HepG2 (cell line): Measurements from ENCODE around the gene RECK. TPM values are rescaled to one million over a fixed set of nuclear protein-coding genes. Genes with fewer than 3 reads are reported as not detected.

Experiments
- ATAC-seq: fragments of 200-7000 bp; cut with Tn5 transposase; 3 replicates; pipeline ENCODE4 v1.9.1; 2020; ENCODE audit warnings: mild to moderate bottlenecking, moderate library complexity
- BruUV-seq: library from RNA; stranded (reverse); fragments of 400-500 nt; replicated peaks from 2 replicates; lab custom pipeline; 2021; lab: Mats Ljungman, UMichigan
- CTCF ChIA-PET: fragments of 300-600 bp; formaldehyde crosslinking; extraction: SDS; loops from one replicate; lab custom pipeline; 2021; ENCODE audit warnings: low total read pairs, inconsistent platforms, low intra/inter-chr PET ratio; lab: Yijun Ruan, JAX
- POLR2A ChIA-PET: fragments of 350-600 bp; sonication (Branson Sonifier 250); formaldehyde crosslinking; loops from one replicate; lab custom pipeline; 2020; ENCODE audit warnings: antibody characterized with exemption, inconsistent platforms; lab: Yijun Ruan, JAX
- DNase-seq: peaks from one replicate; pipeline ENCODE4 v3.0.0-alpha.2; 2015; ENCODE audit warnings: low spot score
- FAIRE-seq: peaks from 3 replicates; lab custom pipeline; 2011; peaks lifted over from hg19 to GRCh38; lab: Jason Lieb, UNC
- H2AFZ ChIP-seq: one replicate; pipeline ENCODE4 v1.6.1; 2011; ENCODE audit warnings: low read length, inconsistent platforms
- H3K27ac ChIP-seq: fragments of 300-600 bp; 3 replicates; pipeline ENCODE4 v1.8.0; 2011; ENCODE audit warnings: mixed run types, mild to moderate bottlenecking, mixed read lengths, low read length, inconsistent platforms; ENCODE audit not compliant: insufficient read depth; ENCODE audit errors: extremely low read length
- H3K27me3 ChIP-seq, 2 experiments: fragments of 200-600 bp in 1 of 2; 2 replicates in 1 of 2; 3 replicates in 1 of 2; pipeline versions ENCODE4 v1.6.0 to v1.8.0; 2011; ENCODE audit warnings: low read length in 2 of 2, mild to moderate bottlenecking in 2 of 2, moderate library complexity in 2 of 2, inconsistent platforms in 1 of 2; ENCODE audit not compliant: insufficient read depth in 2 of 2, control insufficient read depth in 1 of 2
- H3K36me3 ChIP-seq, 2 experiments: fragments of 200-600 bp in 1 of 2; replicated peaks in 1 of 2; 2 replicates in 1 of 2; 3 replicates in 1 of 2; pipeline versions ENCODE4 v1.5.1 to v1.8.0; 2011; ENCODE audit warnings: low read length in 2 of 2, inconsistent platforms in 1 of 2; ENCODE audit not compliant: insufficient read depth in 2 of 2, control insufficient read depth in 1 of 2
- H3K4me1 ChIP-seq: 2 replicates; pipeline ENCODE4 v1.5.1; 2012; ENCODE audit warnings: low read length, inconsistent platforms; ENCODE audit not compliant: insufficient read depth
- H3K4me2 ChIP-seq: 2 replicates; pipeline ENCODE4 v1.6.0; 2011; ENCODE audit warnings: low read depth, low read length, inconsistent platforms
- H3K4me3 ChIP-seq, 3 experiments: fragments of 200-600 bp in 1 of 3; sonication (generic), shearing (Covaris generic) in 1 of 3; replicated peaks in 1 of 3; 2 replicates each; pipeline ENCODE4 v1.5.1; 2011 to 2016; ENCODE audit warnings: low read length in 3 of 3, inconsistent platforms in 2 of 3, low read depth in 2 of 3, mild to moderate bottlenecking in 2 of 3, control low read depth in 1 of 3, mixed read lengths in 1 of 3; ENCODE audit not compliant: insufficient read depth in 1 of 3
- H3K79me2 ChIP-seq: one replicate; pipeline ENCODE4 v1.6.1; 2011; ENCODE audit warnings: low read length, inconsistent platforms; ENCODE audit not compliant: insufficient read depth
- H3K9ac ChIP-seq: 2 replicates; pipeline ENCODE4 v1.6.0; 2011; ENCODE audit warnings: mild to moderate bottlenecking, low read depth, low read length, inconsistent platforms; ENCODE audit not compliant: insufficient read depth
- H3K9me3 ChIP-seq: 2 replicates; pipeline ENCODE4 v1.5.1; 2012; ENCODE audit warnings: mild to moderate bottlenecking, low read length
- H4K20me1 ChIP-seq: 2 replicates; pipeline ENCODE4 v1.6.0; 2011; ENCODE audit warnings: inconsistent platforms, mild to moderate bottlenecking, low read length, moderate library complexity; ENCODE audit not compliant: insufficient read depth
- AGO1 ChIP-seq: fragments of 200-400 bp; formaldehyde crosslinking; IDR thresholded peaks from 2 replicates; pipeline ENCODE4 v1.6.1; 2017; ENCODE audit warnings: mild to moderate bottlenecking, low read depth, low read length, moderate library complexity; ENCODE audit not compliant: poor library complexity, severe bottlenecking
- BCL6 ChIP-seq: IDR thresholded peaks from 2 replicates; pipeline ENCODE4 v1.6.1; 2016; ENCODE audit warnings: missing genetic modification reagents, missing compliant biosample characterization
- CBX5 ChIP-seq: sonication (generic); formaldehyde crosslinking; IDR thresholded peaks from 2 replicates; pipeline ENCODE4 v1.4.0; 2020; ENCODE audit warnings: missing genetic modification reagents, borderline replicate concordance
- DNMT3B ChIP-seq: conservative IDR thresholded peaks from 2 replicates; pipeline ENCODE4 v1.6.1; 2016; ENCODE audit warnings: missing biosample characterization, control low read depth
- EEA1 ChIP-seq: sonication (generic); formaldehyde crosslinking; IDR thresholded peaks from 2 replicates; pipeline ENCODE4 v1.5.1; 2020; ENCODE audit warnings: mild to moderate bottlenecking, missing genetic modification reagents, borderline replicate concordance
- ESRRA ChIP-seq: sonication (generic); formaldehyde crosslinking; IDR thresholded peaks from 2 replicates; pipeline ENCODE4 v1.5.1; 2020; ENCODE audit warnings: mild to moderate bottlenecking, low read depth, missing genetic modification reagents
- IKZF1 ChIP-seq: fragments of 450-650 bp; IDR thresholded peaks from 2 replicates; pipeline ENCODE4 v1.7.1; 2016
- KLF9 ChIP-seq: IDR thresholded peaks from 2 replicates; pipeline ENCODE4 v1.6.1; 2016; ENCODE audit warnings: low read depth
- NPAS2 ChIP-seq: sonication (generic); formaldehyde crosslinking; IDR thresholded peaks from 2 replicates; pipeline ENCODE4 v1.8.0; 2022; ENCODE audit warnings: mild to moderate bottlenecking, missing genetic modification reagents, borderline replicate concordance
- RBAK ChIP-seq: sonication (generic); formaldehyde crosslinking; IDR thresholded peaks from 2 replicates; pipeline ENCODE4 v1.5.1; 2020; ENCODE audit warnings: mild to moderate bottlenecking, missing genetic modification reagents
- REXO4 ChIP-seq: sonication (generic); formaldehyde crosslinking; IDR thresholded peaks from 2 replicates; pipeline ENCODE4 v1.8.0; 2022; ENCODE audit warnings: missing genetic modification reagents, mild to moderate bottlenecking, borderline replicate concordance
- ZFY ChIP-seq: sonication (generic); formaldehyde crosslinking; IDR thresholded peaks from 2 replicates; pipeline ENCODE4 v1.4.0; 2020; ENCODE audit warnings: missing genetic modification reagents
- ZKSCAN1 ChIP-seq: fragments of 150-350 bp; IDR thresholded peaks from 2 replicates; pipeline ENCODE4 v1.6.1; 2014; ENCODE audit warnings: low read length
- ZMAT3 ChIP-seq: sonication (generic); formaldehyde crosslinking; conservative IDR thresholded peaks from 2 replicates; pipeline ENCODE4 v1.7.0; 2021; ENCODE audit warnings: missing genetic modification reagents
- ZMYM3 ChIP-seq: sonication (generic); formaldehyde crosslinking; IDR thresholded peaks from 2 replicates; pipeline ENCODE4 v1.5.1; 2020; ENCODE audit warnings: mild to moderate bottlenecking, missing genetic modification reagents
- ZNF225 ChIP-seq: sonication (generic); formaldehyde crosslinking; IDR thresholded peaks from 2 replicates; pipeline ENCODE4 v1.4.0; 2020; ENCODE audit warnings: mild to moderate bottlenecking, missing genetic modification reagents
- ZNF564 ChIP-seq: sonication (generic); formaldehyde crosslinking; IDR thresholded peaks from 2 replicates; pipeline ENCODE4 v1.8.1; 2023; ENCODE audit warnings: mild to moderate bottlenecking, missing genetic modification reagents
- ZNF576 ChIP-seq: sonication (generic); formaldehyde crosslinking; IDR thresholded peaks from 2 replicates; pipeline ENCODE4 v1.4.0; 2020; ENCODE audit warnings: mild to moderate bottlenecking, missing genetic modification reagents
- ZNF747 ChIP-seq: sonication (generic); formaldehyde crosslinking; IDR thresholded peaks from 2 replicates; pipeline ENCODE4 v1.8.1; 2023; ENCODE audit warnings: missing genetic modification reagents, mild to moderate bottlenecking, borderline replicate concordance
- ZSCAN30 ChIP-seq: sonication (generic); formaldehyde crosslinking; IDR thresholded peaks from 2 replicates; pipeline ENCODE4 v1.5.0; 2020; ENCODE audit warnings: mild to moderate bottlenecking, missing genetic modification reagents
- WGBS: methylation state at CpG from one replicate; pipeline ENCODE4 v1.1.6; 2017; ENCODE audit warnings: low lambda C conversion rate; 5-methylcytosine and 5-hydroxymethylcytosine counted together
- in situ Hi-C: cut with HindIII; loops from 2 replicates; pipeline ENCODE4 v1.10.0; 2017; ENCODE audit warnings: low pct_unique_long_range_greater_than_20kb; ENCODE audit not compliant: extremely low pct_ligation_motif_present
- intact Hi-C: fragments of 100-400 bp; cut with micrococcal nuclease; formaldehyde crosslinking; loops from one replicate; pipeline ENCODE4 v1.10.0; 2022; ENCODE audit not compliant: unreplicated experiment
- polyA plus RNA-seq, 8 experiments: library from polyadenylated mRNA; depleted of rRNA in 3 of 8; stranded (reverse) in 7 of 8; unstranded in 1 of 8; fragments of >200 nt; fragmentation: Illumina TruSeq in 4 of 8; extraction: Trizol in 4 of 8; gene quantifications; 2 replicates each; pipeline versions ENCODE4 v1.2.1 to v1.2.3, GENCODE V29; 2011 to 2016; ENCODE audit warnings: low read depth in 4 of 8, missing spikeins in 1 of 8, mixed read lengths in 1 of 8; ENCODE audit not compliant: insufficient read depth in 1 of 8
- total RNA-seq, 5 experiments: library from RNA; depleted of rRNA; stranded (reverse); fragments of >200 nt; fragmentation: Illumina TruSeq; extraction: Trizol; gene quantifications; 2 replicates each; pipeline ENCODE4 v1.2.3, GENCODE V29; 2016; ENCODE audit warnings: low read depth in 1 of 5
- TF ChIP-seq, protein P1 (sequence below): sonication (generic); formaldehyde crosslinking; IDR thresholded peaks from 2 replicates; pipeline ENCODE4 v1.5.0; 2020; ENCODE audit warnings: missing genetic modification reagents

Gene RECK
- total and polyA plus RNA-seq, 2 of the 13 experiments (the other 11 are each of a cell fraction or from before 2014, with no cell fraction given) = 3.1 to 4.8 TPM

DNA sequence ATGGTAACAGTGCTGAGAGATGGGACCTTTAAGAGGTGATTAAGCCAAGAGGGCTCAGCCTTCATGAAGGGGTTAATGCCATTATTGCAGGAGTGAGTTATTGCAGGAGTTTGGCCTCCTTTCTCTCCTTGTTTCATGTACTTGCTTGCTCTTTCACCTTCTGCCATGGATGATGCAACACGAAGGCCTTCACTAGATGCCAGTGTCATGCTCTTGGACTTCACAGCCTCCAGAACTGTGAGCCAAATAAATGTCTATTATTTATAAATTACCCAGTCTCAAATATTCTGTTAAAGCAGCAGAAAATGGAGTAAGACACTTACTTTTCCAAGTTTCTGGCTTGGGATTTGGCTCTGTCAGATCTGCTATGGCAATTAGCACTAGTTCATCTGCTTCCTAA, 38.4 kb upstream of the RECK start:
- no peak for DNase-seq
- ChIA-PET CTCF (no interaction called here), POLR2A (no interaction called here)
- Histone ChIP-seq H3K4me2 (no peak overlapping the region), H4K20me1 (no peaks in the 10 kb centered on the region), H3K9me3 (peaks cover 8% of the 10 kb centered on the region), H3K4me3 (no peak overlapping the region), H3K9ac (no peak overlapping the region), H3K27ac (no peak overlapping the region), H3K36me3 (no peaks in the 10 kb centered on the region), H3K4me1 (no peaks in the 10 kb centered on the region), H3K27me3 (no peaks in the 10 kb centered on the region), H3K79me2 (no peaks in the 10 kb centered on the region), H2AFZ (no peak overlapping the region)
- intact Hi-C loops = no loop called here
- no peak for FAIRE-seq
- BruUV-seq = no TSS peak
- WGBS = 22% methylated on average over 1 of the region's 1 CpG
- in situ Hi-C loops = no loop called here
- ATAC-seq = no peak
- no peak for TF ChIP-seq IKZF1
- TF ChIP-seq ZNF225 (CRISPR knock-in tag) = no peak
- peak; percentile 99 for TF ChIP-seq ZNF564 (CRISPR knock-in tag)

DNA sequence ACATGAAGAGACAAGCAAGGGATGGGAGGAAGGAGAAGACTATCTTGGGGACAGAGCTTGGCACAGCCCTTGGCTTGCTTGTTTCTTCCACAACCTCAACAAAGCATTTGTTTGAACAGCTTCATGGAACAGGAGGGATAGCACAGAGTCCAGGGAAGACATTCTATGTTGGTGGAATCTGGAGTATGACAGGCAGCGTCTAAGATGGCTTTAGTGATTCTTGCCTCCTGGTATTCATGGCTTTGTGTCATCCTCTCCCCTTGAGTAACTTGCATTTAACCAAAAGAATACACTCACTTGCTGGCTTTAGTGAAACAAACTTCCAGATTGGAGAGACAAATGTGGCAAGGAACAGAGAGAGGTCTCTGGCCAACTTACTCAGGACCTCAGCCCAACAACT, 30.8 kb upstream of the RECK start:
- ATAC-seq (no peak), FAIRE-seq (no peak), DNase-seq (no peak)
- Histone ChIP-seq H3K4me1 (peaks cover 4% of the 10 kb centered on the region; the same call in 1 of the 2 replicates), H3K36me3 (no peaks in the 10 kb centered on the region), H2AFZ (no peak overlapping the region), H3K9ac (no peak overlapping the region), H3K79me2 (no peaks in the 10 kb centered on the region), H3K27ac (no peak overlapping the region), H3K4me2 (no peak overlapping the region), H3K9me3 (peaks cover 5% of the 10 kb centered on the region; the same call in 1 of the 2 replicates), H4K20me1 (no peaks in the 10 kb centered on the region), H3K27me3 (no peaks in the 10 kb centered on the region), H3K4me3 (no peak overlapping the region)
- CTCF ChIA-PET = no interaction called here
- intact Hi-C loops (loop anchor here (5.0 kb wide), 1 partner anchor 161 kb away; the partner anchor contains the start of gene CCIN), in situ Hi-C loops (loop anchor here (10.0 kb wide), 1 partner anchor 59 kb away; no protein-coding TSS in a partner anchor)
- POLR2A ChIA-PET = no interaction called here
- WGBS = 17% methylated on average over 1 of the region's 1 CpG
- BruUV-seq = no TSS peak
- TF ChIP-seq BCL6 = no peak
- no peak for TF ChIP-seq ZKSCAN1
- TF ChIP-seq CBX5 (CRISPR knock-in tag) = no peak
- TF ChIP-seq KLF9 (CRISPR knock-in tag) = no peak
- TF ChIP-seq ZNF576 (CRISPR knock-in tag) = no peak
- TF ChIP-seq NPAS2 (CRISPR knock-in tag) = no peak
- TF ChIP-seq RBAK (CRISPR knock-in tag) = no peak
- TF ChIP-seq EEA1 (CRISPR knock-in tag) = no peak
- TF ChIP-seq ZNF225 (CRISPR knock-in tag) = no peak
- no peak for TF ChIP-seq AGO1
- no peak for TF ChIP-seq ZNF747
- TF ChIP-seq, protein P1, sequence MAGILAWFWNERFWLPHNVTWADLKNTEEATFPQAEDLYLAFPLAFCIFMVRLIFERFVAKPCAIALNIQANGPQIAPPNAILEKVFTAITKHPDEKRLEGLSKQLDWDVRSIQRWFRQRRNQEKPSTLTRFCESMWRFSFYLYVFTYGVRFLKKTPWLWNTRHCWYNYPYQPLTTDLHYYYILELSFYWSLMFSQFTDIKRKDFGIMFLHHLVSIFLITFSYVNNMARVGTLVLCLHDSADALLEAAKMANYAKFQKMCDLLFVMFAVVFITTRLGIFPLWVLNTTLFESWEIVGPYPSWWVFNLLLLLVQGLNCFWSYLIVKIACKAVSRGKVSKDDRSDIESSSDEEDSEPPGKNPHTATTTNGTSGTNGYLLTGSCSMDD = no peak
- no peak for TF ChIP-seq REXO4 (CRISPR knock-in tag)
- no peak for TF ChIP-seq ZMAT3 (CRISPR knock-in tag)
- TF ChIP-seq ZMYM3 (CRISPR knock-in tag) = no peak
- no peak for TF ChIP-seq ESRRA (CRISPR knock-in tag)
- no peak for TF ChIP-seq ZFY
- no peak for TF ChIP-seq DNMT3B (CRISPR knock-in tag)
- TF ChIP-seq ZSCAN30 = no peak
